ENCODE data around the gene PPARGC1A. TPM values are rescaled to one million over a fixed set of nuclear protein-coding genes. Genes with fewer than 3 reads are reported as not detected.
A peak's percentile ranks its signal among the peaks of the same experiment; 100 is the strongest.

The PPARGC1A gene
- total and polyA plus RNA-seq, 7 donors: 2.0 to 8.6 (median 4.7) TPM

DNA sequence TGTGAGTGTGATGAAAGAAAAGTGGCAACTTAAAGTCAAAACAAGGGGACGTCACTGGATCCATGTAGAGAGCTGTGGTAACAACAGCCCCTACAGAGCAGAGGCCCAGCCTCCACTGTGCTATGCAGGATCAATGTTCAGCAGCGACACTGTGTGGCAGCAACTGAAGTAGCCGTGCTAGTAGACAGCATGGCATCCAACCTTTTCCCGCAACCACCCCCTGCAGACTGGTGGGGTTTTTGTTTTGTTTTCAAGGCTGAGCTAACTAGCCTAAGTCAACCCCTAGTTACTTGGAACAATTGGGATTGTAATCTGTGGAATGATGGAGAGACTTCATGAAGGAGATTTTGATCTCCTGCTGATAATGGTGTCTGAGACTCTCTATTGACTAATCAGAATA, 44.4 kb upstream of the PPARGC1A start:
- H3K36me3 ChIP-seq: no peaks in the 10 kb centered on the region
- H3K27ac ChIP-seq: peak overlapping the region in 3 of 4 donors; percentile 55 to 58 (median 56)
- H3K4me3 ChIP-seq: no peak overlapping the region
- H3K27me3 ChIP-seq: no peaks in the 10 kb centered on the region
- 95 to 96% methylated on average over 4 of the region's 4 CpGs for WGBS, 2 donors
- no peak for TF ChIP-seq POLR2A (IDR thresholded peaks at IDR 0.05)
- no peak for TF ChIP-seq EP300 (IDR thresholded peaks at IDR 0.05)
- TF ChIP-seq, protein P1, sequence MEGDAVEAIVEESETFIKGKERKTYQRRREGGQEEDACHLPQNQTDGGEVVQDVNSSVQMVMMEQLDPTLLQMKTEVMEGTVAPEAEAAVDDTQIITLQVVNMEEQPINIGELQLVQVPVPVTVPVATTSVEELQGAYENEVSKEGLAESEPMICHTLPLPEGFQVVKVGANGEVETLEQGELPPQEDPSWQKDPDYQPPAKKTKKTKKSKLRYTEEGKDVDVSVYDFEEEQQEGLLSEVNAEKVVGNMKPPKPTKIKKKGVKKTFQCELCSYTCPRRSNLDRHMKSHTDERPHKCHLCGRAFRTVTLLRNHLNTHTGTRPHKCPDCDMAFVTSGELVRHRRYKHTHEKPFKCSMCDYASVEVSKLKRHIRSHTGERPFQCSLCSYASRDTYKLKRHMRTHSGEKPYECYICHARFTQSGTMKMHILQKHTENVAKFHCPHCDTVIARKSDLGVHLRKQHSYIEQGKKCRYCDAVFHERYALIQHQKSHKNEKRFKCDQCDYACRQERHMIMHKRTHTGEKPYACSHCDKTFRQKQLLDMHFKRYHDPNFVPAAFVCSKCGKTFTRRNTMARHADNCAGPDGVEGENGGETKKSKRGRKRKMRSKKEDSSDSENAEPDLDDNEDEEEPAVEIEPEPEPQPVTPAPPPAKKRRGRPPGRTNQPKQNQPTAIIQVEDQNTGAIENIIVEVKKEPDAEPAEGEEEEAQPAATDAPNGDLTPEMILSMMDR (IDR thresholded peaks at IDR 0.05): no peak
- no peak for TF ChIP-seq POLR2AphosphoS5 (IDR thresholded peaks at IDR 0.05)
- intact Hi-C loops (cut with DNase I): loop anchor here (5.0 kb wide), 1 partner anchor 42 kb away; the partner anchor contains the start of gene PPARGC1A
- peaks cover 0 to 27% (median 13%) of the 10 kb centered on the region in 4 donors for H3K4me1 ChIP-seq
- DNase-seq: no peak
- no peaks in the 10 kb centered on the region for H3K9me3 ChIP-seq

DNA sequence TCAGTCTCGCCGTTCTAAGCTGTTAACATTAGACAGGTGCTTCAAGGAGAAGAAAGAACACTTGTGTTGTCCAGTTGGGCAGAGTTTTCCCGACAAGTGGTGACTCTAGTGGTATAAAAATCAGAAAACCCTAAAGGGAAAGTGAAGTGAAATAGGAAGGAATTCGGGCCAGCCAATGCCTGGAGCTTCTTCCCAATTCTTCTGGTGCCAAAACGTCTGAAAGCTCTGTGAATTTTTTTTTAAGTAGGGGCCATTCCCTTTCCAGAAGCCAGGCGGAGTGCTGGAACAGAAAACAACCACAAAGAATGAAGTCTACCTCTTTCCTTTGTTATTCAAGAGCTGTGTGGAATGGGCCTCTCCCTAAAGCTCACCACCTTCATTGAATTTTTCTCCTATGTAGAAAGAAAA, 43.1 kb upstream of the PPARGC1A start:
- Histone ChIP-seq H3K9me3 (no peaks in the 10 kb centered on the region), H3K4me1 (peaks cover 0 to 27% (median 13%) of the 10 kb centered on the region in 4 donors), H3K27ac (peak overlapping the region in 2 of 4 donors; percentile 8 to 55), H3K36me3 (no peaks in the 10 kb centered on the region), H3K4me3 (no peak overlapping the region), H3K27me3 (no peaks in the 10 kb centered on the region)
- intact Hi-C loops (cut with DNase I): loop anchor here (5.0 kb wide), 1 partner anchor 41 kb away; the partner anchor contains the start of gene PPARGC1A
- 67 to 69% methylated on average over 6 of the region's 6 CpGs for WGBS, 2 donors
- TF ChIP-seq, protein P1 (IDR thresholded peaks at IDR 0.05): peak in 1 of 4 experiments; percentile 7
- TF ChIP-seq POLR2A (IDR thresholded peaks at IDR 0.05): no peak
- no peak for TF ChIP-seq POLR2AphosphoS5 (IDR thresholded peaks at IDR 0.05)
- DNase-seq: no peak

DNA sequence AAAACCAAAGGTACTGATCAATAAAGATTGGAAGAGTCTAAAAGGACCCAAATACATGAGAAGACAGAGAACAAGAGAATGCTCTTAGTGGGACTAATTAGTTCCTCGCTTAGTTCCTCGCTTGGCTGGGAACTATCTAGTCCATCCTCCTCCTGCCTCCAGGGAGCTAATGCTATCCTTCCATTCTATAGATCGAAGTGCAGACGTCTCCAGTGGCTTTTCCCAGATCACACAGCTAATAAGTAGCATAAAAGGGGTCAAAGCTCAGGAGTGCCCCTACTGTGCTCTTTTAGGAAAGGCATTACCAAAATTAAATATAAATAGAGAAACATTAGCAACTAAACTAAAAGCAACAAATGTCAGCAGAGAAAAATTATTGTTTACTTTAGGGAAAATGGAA, 42.3 kb upstream of the PPARGC1A start:
- peak overlapping the region in 1 of 4 donors; percentile 55 for H3K27ac ChIP-seq
- H3K9me3 ChIP-seq: no peaks in the 10 kb centered on the region

DNA sequence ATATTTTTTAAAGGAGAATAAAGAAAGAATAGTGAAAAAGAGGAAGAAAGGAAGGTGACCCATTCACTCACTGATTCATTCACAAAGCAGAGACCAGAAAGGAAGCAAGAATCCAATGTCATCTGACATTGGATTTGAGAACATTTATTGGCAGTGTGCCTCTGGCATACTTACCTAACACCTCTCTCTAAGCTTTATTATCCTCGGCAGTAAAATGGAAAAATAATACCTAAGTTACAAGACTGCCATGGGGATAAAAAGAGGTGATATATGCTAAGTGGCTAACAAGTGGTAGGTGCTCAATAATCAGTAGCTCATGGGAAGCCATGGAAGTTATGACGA, 41.6 kb upstream of the PPARGC1A start:
- Histone ChIP-seq H3K4me1 (peaks cover 0 to 27% (median 13%) of the 10 kb centered on the region in 4 donors), H3K4me3 (no peak overlapping the region), H3K27ac (peak overlapping the region in 1 of 4 donors; percentile 36), H3K36me3 (no peaks in the 10 kb centered on the region), H3K9me3 (no peaks in the 10 kb centered on the region), H3K27me3 (no peaks in the 10 kb centered on the region)
- 29 to 72% methylated on average over 2 of the region's 2 CpGs for WGBS, 2 donors
- intact Hi-C loops (cut with DNase I): loop anchor here (5.0 kb wide), 1 partner anchor 39 kb away; the partner anchor contains the start of gene PPARGC1A
- TF ChIP-seq, protein P1 (IDR thresholded peaks at IDR 0.05): no peak
- TF ChIP-seq EP300 (IDR thresholded peaks at IDR 0.05): no peak
- no peak for TF ChIP-seq POLR2A (IDR thresholded peaks at IDR 0.05)
- TF ChIP-seq POLR2AphosphoS5 (IDR thresholded peaks at IDR 0.05): no peak
- DNase-seq: no peak

More for the DNA sequence above, 42.3 kb upstream of the PPARGC1A start:
- no peak for DNase-seq
- no peak for TF ChIP-seq POLR2A (IDR thresholded peaks at IDR 0.05)
- TF ChIP-seq EP300 (IDR thresholded peaks at IDR 0.05): no peak
- TF ChIP-seq, protein P1 (IDR thresholded peaks at IDR 0.05): no peak
- TF ChIP-seq POLR2AphosphoS5 (IDR thresholded peaks at IDR 0.05): no peak
- intact Hi-C loops (cut with DNase I): loop anchor here (5.0 kb wide), 1 partner anchor 40 kb away; the partner anchor contains the start of gene PPARGC1A
- H3K4me1 ChIP-seq: peaks cover 0 to 27% (median 13%) of the 10 kb centered on the region in 4 donors
- 88 to 96% methylated on average over 4 of the region's 4 CpGs for WGBS, 2 donors
- H3K27me3 ChIP-seq: no peaks in the 10 kb centered on the region
- no peak overlapping the region for H3K4me3 ChIP-seq
- H3K36me3 ChIP-seq: no peaks in the 10 kb centered on the region
